ENCODE results near the gene KRT76.

Gene KRT76

DNA sequence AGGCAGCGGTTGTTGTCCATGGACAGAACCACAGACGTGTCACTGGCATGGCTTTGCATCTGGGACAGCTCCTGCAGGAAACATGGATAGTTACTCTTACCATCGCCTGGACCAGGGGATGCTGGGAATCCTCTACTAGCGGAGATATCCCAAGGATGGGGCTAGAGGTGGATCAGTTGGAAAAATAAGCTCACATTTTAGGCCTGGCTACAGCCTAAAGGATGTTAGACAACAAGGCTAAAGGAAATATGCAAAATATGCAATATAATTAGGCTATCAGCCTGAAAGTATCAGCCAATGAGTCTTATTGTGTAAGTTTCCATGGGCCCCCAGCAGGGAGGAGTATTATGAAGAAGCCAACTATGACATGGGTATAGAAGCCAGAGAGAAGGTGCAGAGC is 5.0 kb downstream of the KRT76 start:
- no peaks in the 10 kb centered on the region for H3K9me2 ChIP-seq (replicated peaks; ENCODE audit: insufficient read depth, low read length)
- H3K79me2 ChIP-seq (ENCODE audit: insufficient read depth, low read length) = no peaks in the 10 kb centered on the region
- TF ChIP-seq, protein P1, sequence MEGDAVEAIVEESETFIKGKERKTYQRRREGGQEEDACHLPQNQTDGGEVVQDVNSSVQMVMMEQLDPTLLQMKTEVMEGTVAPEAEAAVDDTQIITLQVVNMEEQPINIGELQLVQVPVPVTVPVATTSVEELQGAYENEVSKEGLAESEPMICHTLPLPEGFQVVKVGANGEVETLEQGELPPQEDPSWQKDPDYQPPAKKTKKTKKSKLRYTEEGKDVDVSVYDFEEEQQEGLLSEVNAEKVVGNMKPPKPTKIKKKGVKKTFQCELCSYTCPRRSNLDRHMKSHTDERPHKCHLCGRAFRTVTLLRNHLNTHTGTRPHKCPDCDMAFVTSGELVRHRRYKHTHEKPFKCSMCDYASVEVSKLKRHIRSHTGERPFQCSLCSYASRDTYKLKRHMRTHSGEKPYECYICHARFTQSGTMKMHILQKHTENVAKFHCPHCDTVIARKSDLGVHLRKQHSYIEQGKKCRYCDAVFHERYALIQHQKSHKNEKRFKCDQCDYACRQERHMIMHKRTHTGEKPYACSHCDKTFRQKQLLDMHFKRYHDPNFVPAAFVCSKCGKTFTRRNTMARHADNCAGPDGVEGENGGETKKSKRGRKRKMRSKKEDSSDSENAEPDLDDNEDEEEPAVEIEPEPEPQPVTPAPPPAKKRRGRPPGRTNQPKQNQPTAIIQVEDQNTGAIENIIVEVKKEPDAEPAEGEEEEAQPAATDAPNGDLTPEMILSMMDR (IDR thresholded peaks at IDR 0.05; ENCODE audit: insufficient read depth, low read length, poor library complexity, severe bottlenecking) = no peak
- no peak for TF ChIP-seq EZH2phosphoT487 (conservative IDR thresholded peaks at IDR 0.05; ENCODE audit: low read length)
- no peaks in the 10 kb centered on the region for H4K20me1 ChIP-seq (ENCODE audit: low read depth, low read length)
- no peaks in the 10 kb centered on the region for H3K9me3 ChIP-seq (ENCODE audit: insufficient read depth, low read length)
- H3K36me3 ChIP-seq (ENCODE audit: low read length) = no peaks in the 10 kb centered on the region
- no peak overlapping the region for H3K27ac ChIP-seq (ENCODE audit: low read depth, low read length)
- no peak overlapping the region for H3K9ac ChIP-seq (ENCODE audit: low read length)
- no peaks in the 10 kb centered on the region for H3F3A ChIP-seq (ENCODE audit: insufficient read depth)
- H3K27me3 ChIP-seq (ENCODE audit: low read length) = no peaks in the 10 kb centered on the region
- no peak overlapping the region for H3K4me2 ChIP-seq (ENCODE audit: low read depth, low read length, poor library complexity, severe bottlenecking)
- no peak overlapping the region for H3K4me3 ChIP-seq (ENCODE audit: insufficient read depth, low read length, poor library complexity, severe bottlenecking)
- no peak overlapping the region for H2AFZ ChIP-seq (ENCODE audit: low read depth, low read length, severe bottlenecking)

DNA sequence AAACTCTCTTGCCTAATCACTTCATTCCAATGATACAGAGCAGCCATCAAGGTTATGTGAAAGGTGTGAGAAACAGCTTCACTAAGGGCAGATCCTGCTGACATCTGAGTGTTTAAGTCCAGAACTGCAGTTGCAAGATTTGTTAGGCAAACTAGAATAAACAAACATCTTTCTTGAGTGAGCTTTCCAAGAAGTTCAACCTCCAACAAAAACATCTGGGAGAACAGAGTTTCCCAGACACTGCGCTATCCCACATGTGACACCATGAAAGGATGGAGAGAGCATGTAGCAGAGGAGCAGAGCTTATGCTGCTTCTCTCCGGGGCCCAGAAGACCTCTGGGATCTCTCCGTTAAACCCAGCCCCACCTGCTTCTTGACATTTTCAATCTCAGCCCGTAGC is 5.6 kb downstream of the KRT76 start:
- Histone ChIP-seq H3F3A (ENCODE audit: insufficient read depth) (no peaks in the 10 kb centered on the region), H3K79me2 (ENCODE audit: insufficient read depth, low read length) (no peaks in the 10 kb centered on the region), H3K4me2 (ENCODE audit: low read depth, low read length, poor library complexity, severe bottlenecking) (no peak overlapping the region), H3K9me2 (replicated peaks; ENCODE audit: insufficient read depth, low read length) (no peaks in the 10 kb centered on the region), H2AFZ (ENCODE audit: low read depth, low read length, severe bottlenecking) (no peak overlapping the region), H3K9me3 (ENCODE audit: insufficient read depth, low read length) (no peaks in the 10 kb centered on the region), H3K36me3 (ENCODE audit: low read length) (no peaks in the 10 kb centered on the region), H3K27me3 (ENCODE audit: low read length) (no peaks in the 10 kb centered on the region), H3K27ac (ENCODE audit: low read depth, low read length) (no peak overlapping the region), H3K4me3 (ENCODE audit: insufficient read depth, low read length, poor library complexity, severe bottlenecking) (no peak overlapping the region), H4K20me1 (ENCODE audit: low read depth, low read length) (no peaks in the 10 kb centered on the region), H3K9ac (ENCODE audit: low read length) (no peak overlapping the region)
- TF ChIP-seq, protein P1 (IDR thresholded peaks at IDR 0.05; ENCODE audit: insufficient read depth, low read length, poor library complexity, severe bottlenecking) = no peak
- no peak for TF ChIP-seq EZH2phosphoT487 (conservative IDR thresholded peaks at IDR 0.05; ENCODE audit: low read length)

DNA sequence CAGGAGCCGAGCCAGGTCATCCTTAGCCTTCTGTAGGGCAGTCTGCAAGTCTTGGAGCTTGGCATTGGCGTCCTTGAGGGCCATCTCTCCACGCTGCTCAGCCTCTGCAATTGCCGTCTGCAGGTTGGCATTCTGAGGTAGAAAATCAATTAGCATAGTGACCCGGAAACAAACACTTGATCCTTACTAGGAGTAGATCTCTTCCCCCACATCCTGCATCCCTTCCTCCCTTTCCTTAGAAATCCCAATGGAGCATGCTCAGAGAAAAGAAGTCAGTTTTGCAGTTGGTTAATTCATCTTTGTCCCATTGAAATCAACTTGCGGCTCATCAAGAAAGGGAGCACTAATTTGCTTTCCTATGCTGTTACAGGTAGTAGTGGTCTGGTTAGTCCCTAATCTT is 6.1 kb downstream of the KRT76 start:
- H3F3A ChIP-seq (ENCODE audit: insufficient read depth) = no peaks in the 10 kb centered on the region
- H3K36me3 ChIP-seq (ENCODE audit: low read length) = no peaks in the 10 kb centered on the region
- H3K4me3 ChIP-seq (ENCODE audit: insufficient read depth, low read length, poor library complexity, severe bottlenecking) = no peak overlapping the region
- H3K9me2 ChIP-seq (replicated peaks; ENCODE audit: insufficient read depth, low read length) = no peaks in the 10 kb centered on the region
- no peak overlapping the region for H3K27ac ChIP-seq (ENCODE audit: low read depth, low read length)
- H3K9me3 ChIP-seq (ENCODE audit: insufficient read depth, low read length) = no peaks in the 10 kb centered on the region
- no peak overlapping the region for H2AFZ ChIP-seq (ENCODE audit: low read depth, low read length, severe bottlenecking)
- H4K20me1 ChIP-seq (ENCODE audit: low read depth, low read length) = no peaks in the 10 kb centered on the region
- H3K79me2 ChIP-seq (ENCODE audit: insufficient read depth, low read length) = no peaks in the 10 kb centered on the region
- H3K9ac ChIP-seq (ENCODE audit: low read length) = no peak overlapping the region
- no peaks in the 10 kb centered on the region for H3K27me3 ChIP-seq (ENCODE audit: low read length)
- TF ChIP-seq, protein P1 (IDR thresholded peaks at IDR 0.05; ENCODE audit: insufficient read depth, low read length, poor library complexity, severe bottlenecking) = no peak
- no peak for TF ChIP-seq EZH2phosphoT487 (conservative IDR thresholded peaks at IDR 0.05; ENCODE audit: low read length)
- no peak overlapping the region for H3K4me2 ChIP-seq (ENCODE audit: low read depth, low read length, poor library complexity, severe bottlenecking)
